Fibroblast of lung (primary cell): ENCODE measurements around the gene TSC22D1. TPM values are rescaled to one million over a fixed set of nuclear protein-coding genes. Genes with fewer than 3 reads are reported as not detected.

Experiments used
- DNase-seq, 2 donors: peaks; one replicate each; pipeline versions ENCODE4 v3.0.0 to v3.0.0-alpha.2; 2010; ENCODE audit warnings: low read depth in 2 of 2
- H2AFZ ChIP-seq: 2 replicates; pipeline ENCODE4 v1.5.1; 2012; ENCODE audit warnings: low read length, control low read depth, inconsistent platforms
- H3K27ac ChIP-seq: 2 replicates; pipeline ENCODE4 v1.5.1; 2011; ENCODE audit warnings: low read length, control low read depth; ENCODE audit not compliant: insufficient read depth
- H3K27me3 ChIP-seq: 2 replicates; pipeline ENCODE4 v1.5.1; 2011; ENCODE audit warnings: mild to moderate bottlenecking, low read length; ENCODE audit not compliant: control insufficient read depth, insufficient read depth
- H3K36me3 ChIP-seq: 2 replicates; pipeline ENCODE4 v1.5.1; 2011; ENCODE audit warnings: low read length; ENCODE audit not compliant: control insufficient read depth, insufficient read depth
- H3K4me1 ChIP-seq: 2 replicates; pipeline ENCODE4 v1.5.1; 2011; ENCODE audit warnings: low read length; ENCODE audit not compliant: control insufficient read depth, insufficient read depth; ENCODE audit errors: extremely low read depth
- H3K4me2 ChIP-seq: 2 replicates; pipeline ENCODE4 v1.5.1; 2011; ENCODE audit warnings: low read length, control low read depth; ENCODE audit not compliant: insufficient read depth; ENCODE audit errors: extremely low read depth
- H3K4me3 ChIP-seq, 4 experiments: fragments of 200-600 bp in 1 of 4; sonication (generic) in 1 of 4; replicated peaks in 1 of 4; 2 replicates each; pipeline ENCODE4 v1.5.1; 2011 to 2016; ENCODE audit warnings: low read length in 4 of 4, low read depth in 3 of 4, mild to moderate bottlenecking in 3 of 4, control low read depth in 2 of 4, inconsistent platforms in 1 of 4, mixed read lengths in 1 of 4; ENCODE audit not compliant: insufficient read depth in 1 of 4; ENCODE audit errors: control extremely low read depth in 1 of 4
- H3K79me2 ChIP-seq: 2 replicates; pipeline ENCODE4 v1.5.1; 2012; ENCODE audit warnings: mild to moderate bottlenecking, low read length, inconsistent platforms; ENCODE audit not compliant: control insufficient read depth, insufficient read depth
- H3K9ac ChIP-seq: 2 replicates; pipeline ENCODE4 v1.5.1; 2011; ENCODE audit warnings: mild to moderate bottlenecking, low read length, control low read depth; ENCODE audit not compliant: insufficient read depth
- H3K9me3 ChIP-seq: 2 replicates; pipeline ENCODE4 v1.5.1; 2012; ENCODE audit warnings: low read depth, low read length; ENCODE audit not compliant: control insufficient read depth, insufficient read depth
- H4K20me1 ChIP-seq: 2 replicates; pipeline ENCODE4 v1.5.1; 2011; ENCODE audit warnings: low read length; ENCODE audit not compliant: control insufficient read depth, insufficient read depth; ENCODE audit errors: extremely low read depth
- EZH2 ChIP-seq: IDR thresholded peaks from 2 replicates; pipeline ENCODE4 v1.5.1; 2012; ENCODE audit warnings: low read length, control low read depth, mild to moderate bottlenecking; ENCODE audit errors: missing control alignments
- polyA plus RNA-seq, 2 donors: library from polyadenylated mRNA; depleted of rRNA in 1 of 2; stranded (reverse) in 1 of 2; unstranded in 1 of 2; fragments of >200 nt; gene quantifications; 2 replicates each; pipeline ENCODE4 v1.2.1, GENCODE V29; 2011 to 2012; ENCODE audit warnings: missing spikeins in 1 of 2
- total RNA-seq: library from RNA; depleted of rRNA; stranded (reverse); fragments of >200 nt; gene quantifications from 2 replicates; pipeline ENCODE4 v1.2.1, GENCODE V29; 2014
- TF ChIP-seq, protein P1 (sequence below), 2 donors: IDR thresholded peaks in 1 of 2; conservative IDR thresholded peaks in 1 of 2; 1 replicate in 1 of 2; 2 replicates in 1 of 2; pipeline ENCODE4 v1.5.1; 2011 to 2012; ENCODE audit warnings: low read length in 2 of 2, control low read depth in 1 of 2, inconsistent platforms in 1 of 2, low read depth in 1 of 2, mild to moderate bottlenecking in 1 of 2

TSC22D1 gene
- total and polyA plus RNA-seq, 2 donors (not counting 1 experiment from before 2014, with no cell fraction given), result 80.4 to 97.6 TPM

DNA sequence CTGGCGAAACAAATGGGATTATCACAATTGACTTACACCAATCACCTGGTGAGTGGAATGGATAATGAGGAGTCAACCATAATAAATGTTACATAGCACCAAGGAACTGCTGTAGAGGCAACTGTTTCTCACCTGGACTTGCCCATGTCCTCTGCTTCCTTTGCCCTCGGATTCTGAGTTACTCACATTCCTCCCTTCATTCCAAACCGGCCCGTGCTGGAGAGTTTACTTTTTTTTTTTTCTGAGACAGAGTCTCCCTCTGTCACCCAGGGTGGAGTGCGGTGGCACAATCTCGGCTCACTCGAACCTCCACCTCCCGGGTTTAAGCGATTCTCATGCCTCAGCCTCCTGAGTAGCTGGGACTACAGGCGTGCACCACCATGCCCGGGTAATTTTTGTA is 41.5 kb upstream of the TSC22D1 start:
- H3K9ac ChIP-seq, result no peak overlapping the region
- no peak overlapping the region for H3K4me2 ChIP-seq
- H2AFZ ChIP-seq, result no peak overlapping the region
- TF ChIP-seq, protein P1, sequence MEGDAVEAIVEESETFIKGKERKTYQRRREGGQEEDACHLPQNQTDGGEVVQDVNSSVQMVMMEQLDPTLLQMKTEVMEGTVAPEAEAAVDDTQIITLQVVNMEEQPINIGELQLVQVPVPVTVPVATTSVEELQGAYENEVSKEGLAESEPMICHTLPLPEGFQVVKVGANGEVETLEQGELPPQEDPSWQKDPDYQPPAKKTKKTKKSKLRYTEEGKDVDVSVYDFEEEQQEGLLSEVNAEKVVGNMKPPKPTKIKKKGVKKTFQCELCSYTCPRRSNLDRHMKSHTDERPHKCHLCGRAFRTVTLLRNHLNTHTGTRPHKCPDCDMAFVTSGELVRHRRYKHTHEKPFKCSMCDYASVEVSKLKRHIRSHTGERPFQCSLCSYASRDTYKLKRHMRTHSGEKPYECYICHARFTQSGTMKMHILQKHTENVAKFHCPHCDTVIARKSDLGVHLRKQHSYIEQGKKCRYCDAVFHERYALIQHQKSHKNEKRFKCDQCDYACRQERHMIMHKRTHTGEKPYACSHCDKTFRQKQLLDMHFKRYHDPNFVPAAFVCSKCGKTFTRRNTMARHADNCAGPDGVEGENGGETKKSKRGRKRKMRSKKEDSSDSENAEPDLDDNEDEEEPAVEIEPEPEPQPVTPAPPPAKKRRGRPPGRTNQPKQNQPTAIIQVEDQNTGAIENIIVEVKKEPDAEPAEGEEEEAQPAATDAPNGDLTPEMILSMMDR (conservative IDR thresholded peaks at IDR 0.05 in 1 of 2, IDR thresholded peaks at IDR 0.05 in 1 of 2; ENCODE audit: low read depth in 1 of 2, low read length in 2 of 2), result no peak
- TF ChIP-seq EZH2, result no peak
- H3K27me3 ChIP-seq, result no peaks in the 10 kb centered on the region
- H3K79me2 ChIP-seq, result no peaks in the 10 kb centered on the region
- no peak overlapping the region for H3K27ac ChIP-seq
- H4K20me1 ChIP-seq, result no peaks in the 10 kb centered on the region
- H3K4me1 ChIP-seq, result no peaks in the 10 kb centered on the region
- no peaks in the 10 kb centered on the region for H3K9me3 ChIP-seq
- DNase-seq, result no peak
- no peak overlapping the region for H3K4me3 ChIP-seq
- H3K36me3 ChIP-seq, result no peaks in the 10 kb centered on the region

DNA sequence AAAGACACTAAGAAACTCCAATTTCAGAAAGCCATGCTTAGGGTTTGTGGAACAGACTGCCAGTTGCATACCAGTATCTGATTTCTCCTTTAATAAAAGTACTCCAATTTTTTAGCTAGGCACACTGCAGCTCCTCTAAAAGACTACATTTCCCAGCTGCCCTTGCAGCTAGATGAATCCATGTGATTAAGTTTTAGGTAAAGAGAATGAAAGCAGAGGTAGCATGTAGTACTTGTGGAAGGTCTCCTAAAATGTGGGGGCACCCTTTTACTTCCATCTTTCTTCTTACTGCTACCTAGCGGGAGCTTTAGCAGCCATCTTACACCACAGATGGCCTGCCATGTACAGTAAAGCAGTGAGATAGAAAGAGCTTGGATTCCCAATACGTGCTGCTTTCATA is 33.0 kb upstream of the TSC22D1 start:
- no peaks in the 10 kb centered on the region for H3K9me3 ChIP-seq
- no peaks in the 10 kb centered on the region for H3K36me3 ChIP-seq
- H3K9ac ChIP-seq, result no peak overlapping the region
- no peak overlapping the region for H3K27ac ChIP-seq
- no peak overlapping the region for H3K4me3 ChIP-seq
- H3K4me2 ChIP-seq, result no peak overlapping the region
- H3K79me2 ChIP-seq, result no peaks in the 10 kb centered on the region
- H4K20me1 ChIP-seq, result no peaks in the 10 kb centered on the region
- TF ChIP-seq EZH2, result no peak
- TF ChIP-seq, protein P1 (conservative IDR thresholded peaks at IDR 0.05 in 1 of 2, IDR thresholded peaks at IDR 0.05 in 1 of 2; ENCODE audit: low read depth in 1 of 2, low read length in 2 of 2), result no peak
- H2AFZ ChIP-seq, result no peak overlapping the region
- no peaks in the 10 kb centered on the region for H3K27me3 ChIP-seq
- no peak for DNase-seq
- H3K4me1 ChIP-seq, result no peaks in the 10 kb centered on the region

DNA sequence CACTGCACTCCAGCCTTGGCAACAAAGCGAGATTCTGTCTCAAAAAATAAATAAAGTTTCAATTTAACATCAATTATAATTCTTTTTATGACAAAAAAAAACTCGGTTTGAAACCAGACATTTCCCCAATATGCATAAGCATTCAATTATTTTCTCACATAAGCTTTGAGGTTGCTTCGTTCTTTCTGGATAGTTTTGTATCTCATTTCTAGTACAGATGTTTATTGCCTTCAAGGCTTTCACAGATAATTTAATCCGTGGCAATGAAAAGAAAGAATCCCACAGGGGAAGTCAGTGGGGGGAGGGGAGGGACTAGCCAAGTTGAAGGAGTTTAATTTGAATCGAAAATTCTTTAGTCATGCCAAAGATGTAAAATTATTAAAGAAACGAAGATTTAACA is 29.6 kb upstream of the TSC22D1 start:
- no peak overlapping the region for H2AFZ ChIP-seq
- H3K4me3 ChIP-seq, result no peak overlapping the region
- H3K36me3 ChIP-seq, result no peaks in the 10 kb centered on the region
- H3K4me2 ChIP-seq, result no peak overlapping the region
- no peaks in the 10 kb centered on the region for H4K20me1 ChIP-seq
- no peaks in the 10 kb centered on the region for H3K27me3 ChIP-seq
- no peak for DNase-seq
- no peak overlapping the region for H3K9ac ChIP-seq
- TF ChIP-seq, protein P1 (conservative IDR thresholded peaks at IDR 0.05 in 1 of 2, IDR thresholded peaks at IDR 0.05 in 1 of 2; ENCODE audit: low read depth in 1 of 2, low read length in 2 of 2), result no peak
- TF ChIP-seq EZH2, result no peak
- H3K9me3 ChIP-seq, result no peaks in the 10 kb centered on the region
- H3K27ac ChIP-seq, result no peak overlapping the region
- no peaks in the 10 kb centered on the region for H3K79me2 ChIP-seq
- no peaks in the 10 kb centered on the region for H3K4me1 ChIP-seq
